ENCODE results near the gene CSE1L.
"Not testable (repeated sequence)": the region's sequence is repeated elsewhere in the genome, so short reads cannot be mapped to it uniquely, and the experiment has no call there.

CSE1L gene

GRCh38 chr20:49132995-49133478 is 86.9 kb downstream of the CSE1L start:
- DNase-seq: no peak

- no peak for DNase-seq
Observed at GRCh38 chr20:49133571-49133970, 87.5 kb downstream of the CSE1L start.

- not testable (repeated sequence) for DNase-seq
Observed at GRCh38 chr20:49134797-49135196, 88.7 kb downstream of the CSE1L start.

GRCh38 chr20:49136817-49137571 is 90.9 kb downstream of the CSE1L start:
- DNase-seq: no peak

- no peak for DNase-seq
Observed at GRCh38 chr20:49138431-49138830, 92.3 kb downstream of the CSE1L start.

GRCh38 chr20:49140411-49140810 is 94.3 kb downstream of the CSE1L start:
- DNase-seq: no peak

- no peak for DNase-seq
Observed at GRCh38 chr20:49140834-49141233, 94.7 kb downstream of the CSE1L start.
